OCI-LY7 (cell line): ENCODE data around the gene COBL.

ENCODE experiments used
- CTCF ChIP-seq: fragments of 200-600 bp; sonication (generic); conservative IDR thresholded peaks from 2 replicates; pipeline ENCODE4 v1.5.1; 2014; ENCODE audit warnings: mild to moderate bottlenecking, antibody characterized with exemption, low read length, moderate library complexity, mixed read lengths
- EZH2phosphoT487 ChIP-seq: fragments of 200-600 bp; sonication (generic); IDR thresholded peaks from 2 replicates; pipeline ENCODE4 v1.6.1; 2018; ENCODE audit warnings: low read depth, borderline replicate concordance, mild to moderate bottlenecking, mixed run types, antibody characterized with exemption, low read length, moderate library complexity, mixed read lengths

- no peak for TF ChIP-seq CTCF
- TF ChIP-seq EZH2phosphoT487 = no peak
Observed at GRCh38 chr7:51260516-51260915, 56.1 kb downstream of the COBL start.
